ENCODE measurements around the gene PTPN20. TPM values are rescaled to one million over a fixed set of nuclear protein-coding genes. Genes with fewer than 3 reads are reported as not detected.

PTPN20 gene
- total RNA-seq, 1 experiment from 2014 or later, result not detected

DNA sequence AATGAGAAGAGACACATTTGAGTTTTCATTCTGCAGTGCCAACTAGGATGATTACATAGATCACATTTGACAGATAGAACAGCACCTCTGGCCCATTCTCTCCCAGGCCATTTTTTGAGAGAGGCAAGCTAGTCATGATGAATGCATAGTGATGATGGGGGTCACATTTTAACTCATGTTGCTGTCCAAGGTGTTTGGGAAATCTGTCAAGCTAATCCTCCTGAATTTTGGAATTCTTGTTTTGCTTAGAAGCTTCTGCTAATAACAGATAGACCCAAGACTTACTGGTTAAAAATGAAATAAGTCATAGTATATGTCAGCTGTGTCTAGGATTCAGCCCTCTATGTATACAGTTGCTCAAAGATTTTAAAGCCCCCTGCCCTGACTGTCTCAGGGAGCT, 101.0 kb downstream of the PTPN20 start:
- Mint-ChIP-seq H3K9me3 (ENCODE audit: unreplicated experiment) (no peaks in the 10 kb centered on the region), H3K27ac (ENCODE audit: unreplicated experiment) (no peak overlapping the region), H3K36me3 (ENCODE audit: insufficient read depth, unreplicated experiment) (no peaks in the 10 kb centered on the region), H3K4me3 (ENCODE audit: unreplicated experiment) (no peak overlapping the region), H3K27me3 (ENCODE audit: insufficient read depth, unreplicated experiment) (peaks cover 30% of the 10 kb centered on the region), H3K4me1 (ENCODE audit: low read depth, unreplicated experiment) (no peaks in the 10 kb centered on the region)
- no peak for DNase-seq
- Histone ChIP-seq H3K27me3 (replicated peaks; ENCODE audit: control insufficient read depth, insufficient read depth, low read length) (no peaks in the 10 kb centered on the region), H3K4me1 (no peaks in the 10 kb centered on the region), H3K4me3 (ENCODE audit: low read depth, low read length) (no peak overlapping the region), H3K9me3 (no peaks in the 10 kb centered on the region), H3K36me3 (ENCODE audit: control insufficient read depth, insufficient read depth, low read length) (no peaks in the 10 kb centered on the region)
- ChIA-PET POLR2A (no interaction called here), CTCF (interaction anchor here (1.2 kb wide), 1 partner anchor 12 kb away, joined by 4 read pairs; no protein-coding TSS in a partner anchor)
- TF ChIP-seq, protein P1, sequence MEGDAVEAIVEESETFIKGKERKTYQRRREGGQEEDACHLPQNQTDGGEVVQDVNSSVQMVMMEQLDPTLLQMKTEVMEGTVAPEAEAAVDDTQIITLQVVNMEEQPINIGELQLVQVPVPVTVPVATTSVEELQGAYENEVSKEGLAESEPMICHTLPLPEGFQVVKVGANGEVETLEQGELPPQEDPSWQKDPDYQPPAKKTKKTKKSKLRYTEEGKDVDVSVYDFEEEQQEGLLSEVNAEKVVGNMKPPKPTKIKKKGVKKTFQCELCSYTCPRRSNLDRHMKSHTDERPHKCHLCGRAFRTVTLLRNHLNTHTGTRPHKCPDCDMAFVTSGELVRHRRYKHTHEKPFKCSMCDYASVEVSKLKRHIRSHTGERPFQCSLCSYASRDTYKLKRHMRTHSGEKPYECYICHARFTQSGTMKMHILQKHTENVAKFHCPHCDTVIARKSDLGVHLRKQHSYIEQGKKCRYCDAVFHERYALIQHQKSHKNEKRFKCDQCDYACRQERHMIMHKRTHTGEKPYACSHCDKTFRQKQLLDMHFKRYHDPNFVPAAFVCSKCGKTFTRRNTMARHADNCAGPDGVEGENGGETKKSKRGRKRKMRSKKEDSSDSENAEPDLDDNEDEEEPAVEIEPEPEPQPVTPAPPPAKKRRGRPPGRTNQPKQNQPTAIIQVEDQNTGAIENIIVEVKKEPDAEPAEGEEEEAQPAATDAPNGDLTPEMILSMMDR (IDR thresholded peaks at IDR 0.05; ENCODE audit: insufficient read depth in 1 of 2, low read depth in 1 of 2, low read length in 1 of 2, severe bottlenecking in 1 of 2, unreplicated experiment in 1 of 2), result no peak
- BruUV-seq (replicated peaks), result no TSS peak
- intact Hi-C loops (cut with micrococcal nuclease; ENCODE audit: unreplicated experiment), result no loop called here

DNA sequence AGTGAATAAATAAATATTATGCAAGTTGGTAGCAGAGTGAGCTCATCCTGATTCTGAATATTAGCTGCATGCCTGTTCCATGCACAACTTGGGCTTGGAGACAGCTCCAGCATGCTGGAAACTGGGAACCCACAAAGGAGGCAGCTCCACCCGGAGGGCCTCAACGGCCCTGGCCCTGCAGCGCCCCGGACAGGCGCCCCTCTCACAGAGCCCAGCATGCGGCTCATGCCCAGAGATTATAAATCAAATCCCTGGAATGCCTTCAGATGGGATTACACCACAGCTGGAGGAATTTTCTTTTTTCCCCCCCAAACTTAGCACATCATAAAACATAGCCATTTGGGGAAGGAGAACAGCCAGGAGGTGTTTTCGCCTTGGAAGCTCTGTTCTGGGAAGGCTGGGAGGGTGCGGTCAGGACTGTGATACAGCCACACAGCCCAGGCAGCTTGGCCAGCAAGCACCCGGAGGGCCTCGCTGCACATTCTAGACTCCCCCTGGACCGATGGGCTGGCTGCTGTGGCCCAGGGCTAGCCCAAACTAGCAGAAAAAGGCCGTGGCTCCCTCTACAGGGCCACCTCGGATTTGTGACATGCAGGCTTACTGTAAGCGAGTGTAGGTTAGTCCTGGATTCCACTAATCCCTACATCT, 102.4 kb downstream of the PTPN20 start:
- Histone ChIP-seq H3K9me3 (no peaks in the 10 kb centered on the region), H3K36me3 (ENCODE audit: control insufficient read depth, insufficient read depth, low read length) (no peaks in the 10 kb centered on the region), H3K27me3 (replicated peaks; ENCODE audit: control insufficient read depth, insufficient read depth, low read length) (no peaks in the 10 kb centered on the region), H3K4me3 (ENCODE audit: low read depth, low read length) (no peak overlapping the region), H3K4me1 (no peaks in the 10 kb centered on the region)
- H3K9me3 Mint-ChIP-seq (ENCODE audit: unreplicated experiment), result no peaks in the 10 kb centered on the region
- CTCF ChIA-PET, result interaction anchor here (0.6 to 1.9 kb wide), 2 partner anchors 11 to 20 kb away, joined by 3 to 9 read pairs; no protein-coding TSS in a partner anchor
- H3K36me3 Mint-ChIP-seq (ENCODE audit: insufficient read depth, unreplicated experiment), result no peaks in the 10 kb centered on the region
- no peak for DNase-seq
- H3K4me1 Mint-ChIP-seq (ENCODE audit: low read depth, unreplicated experiment), result no peaks in the 10 kb centered on the region
- intact Hi-C loops (cut with micrococcal nuclease; ENCODE audit: unreplicated experiment), result no loop called here
- H3K4me3 Mint-ChIP-seq (ENCODE audit: unreplicated experiment), result no peak overlapping the region
- BruUV-seq (replicated peaks), result no TSS peak
- TF ChIP-seq, protein P1 (IDR thresholded peaks at IDR 0.05; ENCODE audit: insufficient read depth in 1 of 2, low read depth in 1 of 2, low read length in 1 of 2, severe bottlenecking in 1 of 2, unreplicated experiment in 1 of 2), result no peak
- POLR2A ChIA-PET, result no interaction called here
- peaks cover 25% of the 10 kb centered on the region for H3K27me3 Mint-ChIP-seq (ENCODE audit: insufficient read depth, unreplicated experiment)
- no peak overlapping the region for H3K27ac Mint-ChIP-seq (ENCODE audit: unreplicated experiment)

DNA sequence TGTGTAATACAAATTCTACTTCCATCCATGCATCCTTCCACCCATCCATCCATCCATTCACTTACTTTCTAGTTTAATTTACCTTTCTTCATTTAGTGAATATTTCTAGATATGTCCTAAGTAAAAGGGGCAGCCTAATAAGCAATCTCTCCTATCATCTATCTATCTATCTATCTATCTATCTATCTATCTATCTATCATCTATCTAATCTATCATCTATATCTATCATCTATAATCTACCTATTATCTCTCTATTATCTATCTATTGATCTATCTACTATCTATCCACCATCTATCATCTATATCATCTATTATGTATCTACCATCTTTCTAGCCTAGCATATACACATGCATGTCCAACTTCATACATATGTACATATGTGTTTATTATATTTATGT, 104.2 kb downstream of the PTPN20 start:
- Mint-ChIP-seq H3K27ac (ENCODE audit: unreplicated experiment) (no peak overlapping the region), H3K4me3 (ENCODE audit: unreplicated experiment) (no peak overlapping the region), H3K27me3 (ENCODE audit: insufficient read depth, unreplicated experiment) (peaks cover 17% of the 10 kb centered on the region), H3K36me3 (ENCODE audit: insufficient read depth, unreplicated experiment) (no peaks in the 10 kb centered on the region), H3K9me3 (ENCODE audit: unreplicated experiment) (no peaks in the 10 kb centered on the region), H3K4me1 (ENCODE audit: low read depth, unreplicated experiment) (no peaks in the 10 kb centered on the region)
- BruUV-seq (replicated peaks), result no TSS peak
- no peaks in the 10 kb centered on the region for H3K9me3 ChIP-seq
- ChIA-PET POLR2A (no interaction called here), CTCF (no interaction called here)
- H3K4me1 ChIP-seq, result no peaks in the 10 kb centered on the region
- intact Hi-C loops (cut with micrococcal nuclease; ENCODE audit: unreplicated experiment), result no loop called here
- no peaks in the 10 kb centered on the region for H3K27me3 ChIP-seq (replicated peaks; ENCODE audit: control insufficient read depth, insufficient read depth, low read length)
- H3K4me3 ChIP-seq (ENCODE audit: low read depth, low read length), result no peak overlapping the region
- DNase-seq, result no peak
- H3K36me3 ChIP-seq (ENCODE audit: control insufficient read depth, insufficient read depth, low read length), result no peaks in the 10 kb centered on the region
- TF ChIP-seq, protein P1 (IDR thresholded peaks at IDR 0.05; ENCODE audit: insufficient read depth in 1 of 2, low read depth in 1 of 2, low read length in 1 of 2, severe bottlenecking in 1 of 2, unreplicated experiment in 1 of 2), result no peak

All from Caco-2 (cell line).